ENCODE data around the gene CPSF2. TPM values are rescaled to one million over a fixed set of nuclear protein-coding genes. Genes with fewer than 3 reads are reported as not detected.

The CPSF2 gene
- total and polyA plus RNA-seq, 2 of the 13 experiments (the other 11 are each of a cell fraction or from before 2014, with no cell fraction given) = 14.3 to 67.9 TPM

DNA sequence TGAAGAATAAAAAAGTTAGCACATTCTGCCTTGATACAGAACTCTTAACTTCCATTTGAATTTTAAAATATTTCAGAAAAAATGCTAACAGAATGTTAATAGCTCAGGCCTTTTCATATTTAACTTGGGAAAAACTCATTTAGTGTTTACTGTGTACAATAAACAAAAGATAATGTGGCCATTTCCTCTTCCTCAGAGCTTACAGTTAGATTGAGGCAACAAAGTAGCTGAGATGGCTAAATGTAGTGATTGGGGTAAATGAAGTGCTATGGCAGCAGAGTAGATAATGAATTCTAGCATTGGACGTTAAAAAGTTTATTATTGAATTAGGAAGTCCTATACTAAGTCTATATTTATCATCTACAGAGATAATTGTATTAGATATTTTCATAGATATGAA is 12.7 kb downstream of the CPSF2 start:
- Histone ChIP-seq H2AFZ (ENCODE audit: low read length) (no peak overlapping the region), H3K27me3 (ENCODE audit: control insufficient read depth in 1 of 2, insufficient read depth in 2 of 2, low read length in 2 of 2) (no peaks in the 10 kb centered on the region), H3K4me3 (replicated peaks in 1 of 3; ENCODE audit: insufficient read depth in 1 of 3, low read depth in 2 of 3, low read length in 3 of 3) (no peak overlapping the region), H3K9ac (ENCODE audit: insufficient read depth, low read depth, low read length) (no peak overlapping the region), H3K4me1 (ENCODE audit: insufficient read depth, low read length) (no peaks in the 10 kb centered on the region), H3K9me3 (ENCODE audit: low read length) (no peaks in the 10 kb centered on the region), H3K4me2 (ENCODE audit: low read depth, low read length) (no peak overlapping the region), H3K79me2 (ENCODE audit: insufficient read depth, low read length) (no peaks in the 10 kb centered on the region), H3K36me3 (replicated peaks in 1 of 2; ENCODE audit: control insufficient read depth in 1 of 2, insufficient read depth in 2 of 2, low read length in 2 of 2) (peaks cover 8 to 41% of the 10 kb centered on the region in 2 experiments), H3K27ac (ENCODE audit: extremely low read length, insufficient read depth, low read length) (no peak overlapping the region), H4K20me1 (ENCODE audit: insufficient read depth, low read length) (no peaks in the 10 kb centered on the region)
- intact Hi-C loops (cut with micrococcal nuclease; ENCODE audit: unreplicated experiment) (no loop called here), in situ Hi-C loops (cut with HindIII; ENCODE audit: extremely low pct_ligation_motif_present, low pct_unique_long_range_greater_than_20kb) (loop anchor here (10.0 kb wide), 1 partner anchor 320 kb away; no protein-coding TSS in a partner anchor)
- POLR2A ChIA-PET = no interaction called here
- ATAC-seq = no peak
- no peak for DNase-seq (ENCODE audit: low spot score)
- TF ChIP-seq FOXM1 (CRISPR knock-in tag; IDR thresholded peaks at IDR 0.05) (no peak), BHLHE40 (IDR thresholded peaks at IDR 0.05; ENCODE audit: low read length) (no peak), HNRNPK (IDR thresholded peaks at IDR 0.05; ENCODE audit: low read depth, low read length, poor library complexity, severe bottlenecking) (no peak), KDM2A (CRISPR knock-in tag; IDR thresholded peaks at IDR 0.05; ENCODE audit: borderline replicate concordance, low read depth) (no peak), ZNF550 (CRISPR knock-in tag; IDR thresholded peaks at IDR 0.05; ENCODE audit: borderline replicate concordance) (no peak), ZNF205 (CRISPR knock-in tag; IDR thresholded peaks at IDR 0.05) (no peak), ZNF563 (CRISPR knock-in tag; IDR thresholded peaks at IDR 0.05) (no peak)
- TF ChIP-seq, protein P1, sequence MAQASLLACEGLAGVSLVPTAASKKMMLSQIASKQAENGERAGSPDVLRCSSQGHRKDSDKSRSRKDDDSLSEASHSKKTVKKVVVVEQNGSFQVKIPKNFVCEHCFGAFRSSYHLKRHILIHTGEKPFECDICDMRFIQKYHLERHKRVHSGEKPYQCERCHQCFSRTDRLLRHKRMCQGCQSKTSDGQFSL (CRISPR knock-in tag; IDR thresholded peaks at IDR 0.05) = no peak
- no peak for FAIRE-seq
- CTCF ChIA-PET (ENCODE audit: low intra/inter-chr PET ratio, low total read pairs) = interaction anchor here (1.6 kb wide), 1 partner anchor 322 kb away, joined by 9 read pairs; no protein-coding TSS in a partner anchor
- BruUV-seq (replicated peaks) = no TSS peak
- 100% methylated on average over 1 of the region's 1 CpG for WGBS (ENCODE audit: low lambda C conversion rate)

DNA sequence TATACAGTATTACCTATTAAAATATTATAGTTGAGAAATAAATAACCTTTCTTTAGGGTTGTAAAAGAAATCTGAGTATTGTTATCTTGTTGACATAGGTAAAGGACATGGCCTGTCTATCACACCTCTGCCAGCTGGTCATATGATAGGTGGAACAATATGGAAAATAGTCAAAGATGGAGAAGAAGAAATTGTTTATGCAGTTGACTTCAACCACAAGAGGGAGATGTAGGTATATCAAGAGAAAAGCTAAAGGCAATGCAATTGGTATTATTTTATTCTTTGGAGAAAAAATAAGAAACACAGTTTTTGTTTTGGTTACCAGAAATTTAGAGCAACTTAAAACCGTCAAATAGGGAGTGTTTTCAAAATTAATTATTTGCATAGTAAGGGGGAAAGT is 13.5 kb downstream of the CPSF2 start:
- no peak overlapping the region for H3K9ac ChIP-seq (ENCODE audit: insufficient read depth, low read depth, low read length)
- FAIRE-seq (no peak), DNase-seq (ENCODE audit: low spot score) (peak; percentile 31), ATAC-seq (no peak)
- TF ChIP-seq SMC3 (IDR thresholded peaks at IDR 0.05; ENCODE audit: low read length) = peak; percentile 35; the same call in 1 of the 2 replicates
- peak; percentile 45 for TF ChIP-seq STAG1 (CRISPR knock-in tag; IDR thresholded peaks at IDR 0.05)
- no peak for TF ChIP-seq CEBPG (CRISPR knock-in tag; IDR thresholded peaks at IDR 0.05)
- TF ChIP-seq CCAR2 (optimal IDR thresholded peaks at IDR 0.05; ENCODE audit: low read depth, low read length) = no peak
- H3K79me2 ChIP-seq (ENCODE audit: insufficient read depth, low read length) = no peaks in the 10 kb centered on the region
- no peak overlapping the region for H2AFZ ChIP-seq (ENCODE audit: low read length)
- no TSS peak for BruUV-seq (replicated peaks)
- H3K4me2 ChIP-seq (ENCODE audit: low read depth, low read length) = no peak overlapping the region
- no peaks in the 10 kb centered on the region for H4K20me1 ChIP-seq (ENCODE audit: insufficient read depth, low read length)
- CTCF ChIA-PET (ENCODE audit: low intra/inter-chr PET ratio, low total read pairs) = interaction anchor here (1.6 kb wide), 1 partner anchor 321 kb away, joined by 9 read pairs; no protein-coding TSS in a partner anchor
- no peaks in the 10 kb centered on the region for H3K4me1 ChIP-seq (ENCODE audit: insufficient read depth, low read length)
- intact Hi-C loops (cut with micrococcal nuclease; ENCODE audit: unreplicated experiment) = loop anchor here (5.0 kb wide), 1 partner anchor 322 kb away; no protein-coding TSS in a partner anchor
- no peak overlapping the region for H3K4me3 ChIP-seq (replicated peaks in 1 of 3; ENCODE audit: insufficient read depth in 1 of 3, low read depth in 2 of 3, low read length in 3 of 3)
- no peak overlapping the region for H3K27ac ChIP-seq (ENCODE audit: extremely low read length, insufficient read depth, low read length)
- no peaks in the 10 kb centered on the region for H3K27me3 ChIP-seq (ENCODE audit: control insufficient read depth in 1 of 2, insufficient read depth in 2 of 2, low read length in 2 of 2)
- POLR2A ChIA-PET = no interaction called here
- 92% methylated on average over 1 of the region's 1 CpG for WGBS (ENCODE audit: low lambda C conversion rate)
- H3K36me3 ChIP-seq (replicated peaks in 1 of 2; ENCODE audit: control insufficient read depth in 1 of 2, insufficient read depth in 2 of 2, low read length in 2 of 2) = peaks cover 8 to 35% of the 10 kb centered on the region in 2 experiments
- in situ Hi-C loops (cut with HindIII; ENCODE audit: extremely low pct_ligation_motif_present, low pct_unique_long_range_greater_than_20kb) = loop anchor here (10.0 kb wide), 1 partner anchor 320 kb away; no protein-coding TSS in a partner anchor
- H3K9me3 ChIP-seq (ENCODE audit: low read length) = no peaks in the 10 kb centered on the region
